ENCODE results near the gene NSRP1.

The NSRP1 gene

DNA sequence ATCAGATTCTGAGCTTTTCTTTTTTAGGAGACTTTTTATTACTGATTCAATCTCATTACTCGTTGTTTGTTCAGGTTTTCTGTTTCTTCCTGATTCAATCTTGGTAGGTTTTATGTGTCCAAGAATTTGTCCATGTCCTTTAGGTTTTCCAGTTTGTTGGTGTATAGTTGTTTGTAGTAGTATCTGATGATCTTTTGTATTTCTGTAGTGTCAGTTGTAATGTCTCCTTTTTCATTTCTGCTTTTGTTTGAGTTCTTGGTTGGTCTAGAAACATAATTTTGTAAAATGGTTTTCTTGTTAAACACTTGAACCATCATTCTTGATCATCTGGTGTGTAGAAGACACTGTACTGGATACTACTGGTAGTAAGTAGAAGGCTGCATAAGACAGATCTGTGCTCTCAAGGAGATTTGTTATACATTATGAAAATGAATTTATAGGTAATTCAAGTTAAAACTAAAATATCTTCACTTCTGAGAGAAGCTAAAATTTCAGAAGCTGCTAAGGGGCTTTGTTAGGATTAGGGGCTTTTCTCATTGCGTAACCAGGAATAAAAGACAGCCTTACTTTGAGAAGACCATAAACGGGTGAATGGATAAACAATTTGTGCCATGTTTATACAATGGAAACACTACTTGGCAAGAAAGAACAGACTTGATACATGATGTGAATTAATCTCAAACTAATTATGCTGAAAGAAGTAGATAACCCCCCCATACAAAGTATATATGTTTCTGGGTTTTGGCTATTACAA, 44.0 kb downstream of the NSRP1 start:
- H3K27ac ChIP-seq (ENCODE audit: low read length), result no peak overlapping the region
- peaks cover 0 to 26% of the 10 kb centered on the region in 2 donors for H3K36me3 ChIP-seq (ENCODE audit: control insufficient read depth in 1 of 2, insufficient read depth in 2 of 2, low read length in 2 of 2)
- H3K9me3 ChIP-seq (ENCODE audit: control insufficient read depth in 1 of 2, low read length in 2 of 2), result peaks cover 0 to 3% of the 10 kb centered on the region in 2 donors
- H3K27me3 ChIP-seq (ENCODE audit: low read depth, low read length), result no peaks in the 10 kb centered on the region
- no peak overlapping the region for H3K4me3 ChIP-seq (ENCODE audit: low read depth in 1 of 2, low read length in 2 of 2)
- peaks cover 0 to 10% of the 10 kb centered on the region in 2 donors for H3K4me1 ChIP-seq (ENCODE audit: control insufficient read depth in 1 of 2, insufficient read depth in 2 of 2, low read length in 2 of 2)

DNA sequence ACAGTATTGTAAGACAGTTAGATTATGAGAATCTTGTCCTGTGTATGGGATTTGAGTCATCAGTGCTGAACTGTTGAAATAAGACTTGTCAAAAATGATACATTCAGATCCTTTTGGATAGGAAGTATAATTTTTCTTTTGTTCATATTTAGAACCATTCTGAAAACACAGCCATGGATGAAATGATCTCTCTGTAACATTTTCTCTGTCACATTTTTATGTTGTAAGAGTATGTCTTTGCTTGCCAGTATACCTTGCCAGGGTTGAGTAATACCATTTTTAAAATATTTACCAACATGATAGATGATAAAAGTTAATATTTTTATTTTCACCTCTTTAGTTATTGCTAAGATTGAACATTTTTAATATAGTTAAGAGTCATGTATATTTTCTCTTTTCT, 45.0 kb downstream of the NSRP1 start:
- no peak overlapping the region for H3K27ac ChIP-seq (ENCODE audit: low read length)
- H3K9me3 ChIP-seq (ENCODE audit: control insufficient read depth in 1 of 2, low read length in 2 of 2), result peaks cover 0 to 3% of the 10 kb centered on the region in 2 donors
- H3K27me3 ChIP-seq (ENCODE audit: low read depth, low read length), result no peaks in the 10 kb centered on the region
- peaks cover 0 to 10% of the 10 kb centered on the region in 2 donors for H3K4me1 ChIP-seq (ENCODE audit: control insufficient read depth in 1 of 2, insufficient read depth in 2 of 2, low read length in 2 of 2)
- no peak overlapping the region for H3K4me3 ChIP-seq (ENCODE audit: low read depth in 1 of 2, low read length in 2 of 2)
- H3K36me3 ChIP-seq (ENCODE audit: control insufficient read depth in 1 of 2, insufficient read depth in 2 of 2, low read length in 2 of 2), result peaks cover 0 to 26% of the 10 kb centered on the region in 2 donors

DNA sequence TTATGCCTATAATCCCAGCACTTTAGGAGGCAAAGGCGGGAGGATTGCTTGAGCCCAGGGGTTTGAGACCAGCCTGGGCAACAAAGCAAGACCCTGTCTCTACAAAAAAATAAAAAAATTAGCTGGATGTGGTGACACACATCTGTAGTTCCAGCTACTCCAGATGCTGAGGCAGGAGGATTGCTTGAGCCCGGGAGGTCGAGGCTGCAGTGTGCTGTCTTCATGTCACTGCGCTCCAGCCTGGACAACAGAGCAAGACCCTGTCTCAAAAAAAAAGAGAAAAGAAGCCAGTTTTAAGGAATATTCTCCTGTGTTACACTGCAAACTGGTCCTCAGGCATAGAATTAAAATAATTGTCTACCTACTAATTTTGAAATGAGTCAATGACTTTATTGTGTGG, 47.9 kb downstream of the NSRP1 start:
- Histone ChIP-seq H3K27me3 (ENCODE audit: low read depth, low read length) (no peaks in the 10 kb centered on the region), H3K36me3 (ENCODE audit: control insufficient read depth in 1 of 2, insufficient read depth in 2 of 2, low read length in 2 of 2) (peaks cover 7 to 18% of the 10 kb centered on the region in 2 donors), H3K4me3 (ENCODE audit: low read depth in 1 of 2, low read length in 2 of 2) (no peak overlapping the region), H3K9me3 (ENCODE audit: control insufficient read depth in 1 of 2, low read length in 2 of 2) (no peaks in the 10 kb centered on the region), H3K4me1 (ENCODE audit: control insufficient read depth in 1 of 2, insufficient read depth in 2 of 2, low read length in 2 of 2) (peaks cover 0 to 10% of the 10 kb centered on the region in 2 donors), H3K27ac (ENCODE audit: low read length) (no peak overlapping the region)

DNA sequence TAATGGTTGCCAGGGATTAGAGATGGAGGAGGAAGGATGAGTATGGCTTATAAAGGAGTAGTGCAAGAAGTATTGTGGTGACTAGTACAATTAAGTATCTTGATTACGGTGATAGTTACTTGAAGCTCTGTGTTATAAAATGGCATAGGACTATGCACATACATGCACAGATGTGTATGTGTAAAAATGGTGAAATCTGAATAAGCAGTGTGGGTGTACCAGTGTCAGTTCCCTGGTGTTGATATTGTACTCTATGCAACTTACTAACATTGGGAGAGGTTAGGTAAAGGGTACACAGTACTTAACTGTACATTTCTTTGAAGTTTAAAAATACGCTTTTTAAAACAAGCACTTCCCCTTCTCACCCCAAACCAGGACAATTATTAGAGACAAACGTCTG, 48.5 kb downstream of the NSRP1 start:
- H3K27me3 ChIP-seq (ENCODE audit: low read depth, low read length), result no peaks in the 10 kb centered on the region
- H3K27ac ChIP-seq (ENCODE audit: low read length), result no peak overlapping the region
- H3K4me1 ChIP-seq (ENCODE audit: control insufficient read depth in 1 of 2, insufficient read depth in 2 of 2, low read length in 2 of 2), result peaks cover 0 to 10% of the 10 kb centered on the region in 2 donors
- H3K36me3 ChIP-seq (ENCODE audit: control insufficient read depth in 1 of 2, insufficient read depth in 2 of 2, low read length in 2 of 2), result peaks cover 7 to 13% of the 10 kb centered on the region in 2 donors
- no peaks in the 10 kb centered on the region for H3K9me3 ChIP-seq (ENCODE audit: control insufficient read depth in 1 of 2, low read length in 2 of 2)
- H3K4me3 ChIP-seq (ENCODE audit: low read depth in 1 of 2, low read length in 2 of 2), result no peak overlapping the region

DNA sequence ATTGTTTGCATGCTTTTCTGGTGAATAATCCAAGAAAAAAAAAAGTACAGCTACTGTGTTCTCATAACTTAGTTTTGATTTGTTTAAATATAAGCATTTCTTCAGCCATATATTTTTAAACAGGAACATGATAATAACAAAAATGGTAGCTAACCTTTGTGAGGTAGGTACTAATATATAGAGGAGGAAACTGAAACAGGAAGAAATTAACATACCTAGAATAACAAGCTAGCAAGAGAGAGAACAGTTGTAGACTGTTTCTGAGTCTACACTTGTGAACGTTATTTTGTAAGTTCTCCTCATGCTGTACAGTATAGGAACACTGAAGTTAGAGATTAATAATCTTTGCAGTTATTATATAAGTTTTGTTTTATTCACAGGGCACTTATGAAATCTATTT, 49.3 kb downstream of the NSRP1 start:
- Histone ChIP-seq H3K27ac (ENCODE audit: low read length) (no peak overlapping the region), H3K9me3 (ENCODE audit: control insufficient read depth in 1 of 2, low read length in 2 of 2) (no peaks in the 10 kb centered on the region), H3K27me3 (ENCODE audit: low read depth, low read length) (no peaks in the 10 kb centered on the region), H3K36me3 (ENCODE audit: control insufficient read depth in 1 of 2, insufficient read depth in 2 of 2, low read length in 2 of 2) (peaks cover 7 to 9% of the 10 kb centered on the region in 2 donors), H3K4me3 (ENCODE audit: low read depth in 1 of 2, low read length in 2 of 2) (no peak overlapping the region), H3K4me1 (ENCODE audit: control insufficient read depth in 1 of 2, insufficient read depth in 2 of 2, low read length in 2 of 2) (peaks cover 0 to 4% of the 10 kb centered on the region in 2 donors)

DNA sequence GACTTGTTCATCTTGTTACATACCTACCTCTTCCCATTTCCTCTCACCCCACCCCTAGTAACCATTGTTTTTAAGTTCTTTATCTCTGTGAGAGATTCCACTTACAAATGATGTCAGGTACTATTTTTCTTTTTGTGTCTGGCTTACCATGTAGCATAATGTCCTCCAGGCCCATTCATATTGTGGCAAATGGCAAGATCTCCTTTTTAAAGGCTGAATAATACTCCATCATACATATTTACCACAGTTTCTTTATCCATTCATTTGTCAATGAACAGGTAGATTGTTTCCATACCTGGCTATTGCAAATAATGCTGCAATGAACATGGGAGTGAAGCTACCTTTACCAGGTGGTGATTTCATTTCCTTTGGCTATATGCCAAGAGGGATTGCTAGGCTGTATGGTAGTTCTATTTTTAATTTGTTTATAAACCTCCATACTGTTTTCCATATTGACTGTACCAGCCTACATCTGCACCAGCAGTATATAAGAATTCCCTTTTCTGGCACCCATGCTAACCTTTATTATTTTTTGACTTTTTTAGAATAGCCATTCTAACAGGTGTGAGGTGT, 53.9 kb downstream of the NSRP1 start:
- Histone ChIP-seq H3K4me3 (ENCODE audit: low read depth in 1 of 2, low read length in 2 of 2) (no peak overlapping the region), H3K27me3 (ENCODE audit: low read depth, low read length) (no peaks in the 10 kb centered on the region), H3K36me3 (ENCODE audit: control insufficient read depth in 1 of 2, insufficient read depth in 2 of 2, low read length in 2 of 2) (peaks cover 11 to 18% of the 10 kb centered on the region in 2 donors), H3K27ac (ENCODE audit: low read length) (no peak overlapping the region), H3K9me3 (ENCODE audit: control insufficient read depth in 1 of 2, low read length in 2 of 2) (no peaks in the 10 kb centered on the region), H3K4me1 (ENCODE audit: control insufficient read depth in 1 of 2, insufficient read depth in 2 of 2, low read length in 2 of 2) (no peaks in the 10 kb centered on the region)

DNA sequence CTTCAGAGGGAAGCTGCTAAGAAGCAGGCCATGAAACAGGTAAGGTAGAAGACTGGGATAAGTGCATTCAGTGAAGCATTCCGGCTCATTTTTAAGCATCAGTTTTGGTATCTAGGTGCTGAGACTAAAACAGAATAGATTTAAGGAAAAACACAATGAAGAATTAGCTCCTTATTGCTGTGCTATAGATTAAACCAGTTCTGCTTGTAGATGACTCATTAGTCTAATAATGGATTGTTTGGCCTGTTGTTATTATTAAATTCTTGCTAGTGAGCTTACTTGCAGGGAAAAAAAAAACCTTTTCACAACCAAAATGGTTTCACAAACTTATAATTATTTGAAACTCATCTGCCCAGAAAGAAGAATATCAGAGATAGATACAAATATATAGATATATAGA, 55.9 kb downstream of the NSRP1 start:
- Histone ChIP-seq H3K36me3 (ENCODE audit: control insufficient read depth in 1 of 2, insufficient read depth in 2 of 2, low read length in 2 of 2) (peaks cover 11 to 24% of the 10 kb centered on the region in 2 donors), H3K4me3 (ENCODE audit: low read depth in 1 of 2, low read length in 2 of 2) (no peak overlapping the region), H3K27me3 (ENCODE audit: low read depth, low read length) (no peaks in the 10 kb centered on the region), H3K27ac (ENCODE audit: low read length) (no peak overlapping the region), H3K4me1 (ENCODE audit: control insufficient read depth in 1 of 2, insufficient read depth in 2 of 2, low read length in 2 of 2) (no peaks in the 10 kb centered on the region), H3K9me3 (ENCODE audit: control insufficient read depth in 1 of 2, low read length in 2 of 2) (no peaks in the 10 kb centered on the region)

DNA sequence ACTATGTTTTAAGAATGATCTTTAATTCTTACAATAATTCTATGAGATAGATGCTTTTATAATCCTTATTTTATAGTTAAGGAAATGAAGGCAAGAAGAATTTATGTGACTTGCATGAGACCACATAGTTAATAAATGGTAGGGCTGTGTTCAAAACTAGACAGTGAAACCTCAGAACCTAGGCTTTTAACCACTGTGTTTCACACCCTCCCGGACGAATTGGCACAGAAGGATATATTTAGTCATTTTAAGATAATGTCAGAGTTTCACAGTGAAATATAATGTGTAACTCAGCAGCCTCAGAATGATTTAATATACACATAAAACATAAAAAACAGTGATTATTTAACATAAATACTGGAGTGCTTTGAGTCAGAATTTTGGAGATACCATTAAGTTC, 57.0 kb downstream of the NSRP1 start:
- Histone ChIP-seq H3K9me3 (ENCODE audit: control insufficient read depth in 1 of 2, low read length in 2 of 2) (no peaks in the 10 kb centered on the region), H3K4me3 (ENCODE audit: low read depth in 1 of 2, low read length in 2 of 2) (no peak overlapping the region), H3K36me3 (ENCODE audit: control insufficient read depth in 1 of 2, insufficient read depth in 2 of 2, low read length in 2 of 2) (peaks cover 16 to 27% of the 10 kb centered on the region in 2 donors), H3K27ac (ENCODE audit: low read length) (no peak overlapping the region), H3K4me1 (ENCODE audit: control insufficient read depth in 1 of 2, insufficient read depth in 2 of 2, low read length in 2 of 2) (no peaks in the 10 kb centered on the region), H3K27me3 (ENCODE audit: low read depth, low read length) (no peaks in the 10 kb centered on the region)

DNA sequence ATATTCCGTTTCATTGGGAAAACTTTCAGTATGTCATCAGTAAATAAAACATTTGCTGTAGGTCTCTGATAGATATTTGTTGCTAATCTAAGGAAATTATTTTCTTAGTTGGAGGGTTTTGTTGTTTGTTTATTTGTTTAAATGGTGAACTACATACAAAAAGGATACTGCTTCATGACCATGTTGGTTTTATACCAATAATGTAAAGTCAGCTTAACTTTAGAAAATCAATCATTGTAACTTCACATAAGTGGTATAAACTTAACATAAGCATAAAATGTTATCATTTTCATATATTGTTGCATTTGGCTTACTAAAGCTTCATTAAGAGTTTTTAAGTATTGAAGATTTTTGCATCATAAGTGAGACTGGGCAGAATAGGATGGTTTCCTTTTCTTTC, 57.9 kb downstream of the NSRP1 start:
- Histone ChIP-seq H3K36me3 (ENCODE audit: control insufficient read depth in 1 of 2, insufficient read depth in 2 of 2, low read length in 2 of 2) (peaks cover 15 to 32% of the 10 kb centered on the region in 2 donors), H3K27me3 (ENCODE audit: low read depth, low read length) (no peaks in the 10 kb centered on the region), H3K4me1 (ENCODE audit: control insufficient read depth in 1 of 2, insufficient read depth in 2 of 2, low read length in 2 of 2) (no peaks in the 10 kb centered on the region)

DNA sequence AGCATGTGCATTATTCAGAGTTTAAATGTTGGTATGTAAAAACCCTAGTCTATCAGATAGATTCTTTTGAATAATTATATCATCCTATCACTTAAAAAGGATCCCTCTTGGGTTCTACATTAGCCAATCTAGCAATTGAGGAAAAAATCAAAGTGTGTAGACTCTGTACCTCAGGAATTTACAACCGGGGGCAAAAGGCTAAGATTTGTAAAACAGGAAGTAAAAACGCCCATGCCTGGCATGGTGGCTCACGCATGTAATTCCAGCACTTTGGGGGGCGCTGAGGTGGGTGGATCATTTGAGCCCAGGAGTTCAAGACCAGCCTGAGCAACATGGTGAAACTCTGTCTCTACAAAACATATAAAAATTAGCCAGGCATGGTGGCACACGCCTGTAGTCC, 60.2 kb downstream of the NSRP1 start:
- no peaks in the 10 kb centered on the region for H3K9me3 ChIP-seq (ENCODE audit: control insufficient read depth in 1 of 2, low read length in 2 of 2)
- H3K4me1 ChIP-seq (ENCODE audit: control insufficient read depth in 1 of 2, insufficient read depth in 2 of 2, low read length in 2 of 2), result no peaks in the 10 kb centered on the region
- H3K4me3 ChIP-seq (ENCODE audit: low read depth in 1 of 2, low read length in 2 of 2), result no peak overlapping the region
- no peaks in the 10 kb centered on the region for H3K27me3 ChIP-seq (ENCODE audit: low read depth, low read length)
- peaks cover 23 to 52% of the 10 kb centered on the region in 2 donors for H3K36me3 ChIP-seq (ENCODE audit: control insufficient read depth in 1 of 2, insufficient read depth in 2 of 2, low read length in 2 of 2)
- no peak overlapping the region for H3K27ac ChIP-seq (ENCODE audit: low read length)

More for the DNA sequence above, 57.9 kb downstream of the NSRP1 start:
- Histone ChIP-seq H3K4me3 (ENCODE audit: low read depth in 1 of 2, low read length in 2 of 2) (no peak overlapping the region), H3K27ac (ENCODE audit: low read length) (no peak overlapping the region), H3K9me3 (ENCODE audit: control insufficient read depth in 1 of 2, low read length in 2 of 2) (no peaks in the 10 kb centered on the region)

DNA sequence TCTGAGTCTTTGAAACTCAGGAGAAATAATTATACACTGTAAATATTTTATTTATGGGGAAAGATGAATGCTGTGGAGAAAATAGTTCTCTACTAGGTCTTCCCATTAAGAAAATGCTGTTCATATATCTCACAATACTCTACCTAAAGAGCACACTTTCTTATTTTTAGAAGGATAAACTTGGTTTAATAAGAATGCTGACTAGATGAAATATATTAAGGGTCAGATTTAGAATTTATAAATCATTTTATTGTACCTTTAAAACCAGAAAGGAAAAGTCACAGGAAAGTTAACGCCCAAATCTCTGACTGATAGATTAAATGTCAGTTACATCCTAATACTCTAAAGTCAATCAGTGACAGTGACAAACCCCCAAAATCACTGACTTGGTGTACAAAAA, 70.1 kb downstream of the NSRP1 start:
- Histone ChIP-seq H3K27ac (ENCODE audit: low read length) (no peak overlapping the region), H3K4me3 (ENCODE audit: low read depth in 1 of 2, low read length in 2 of 2) (no peak overlapping the region), H3K9me3 (ENCODE audit: control insufficient read depth in 1 of 2, low read length in 2 of 2) (no peaks in the 10 kb centered on the region), H3K4me1 (ENCODE audit: control insufficient read depth in 1 of 2, insufficient read depth in 2 of 2, low read length in 2 of 2) (no peaks in the 10 kb centered on the region), H3K27me3 (ENCODE audit: low read depth, low read length) (no peaks in the 10 kb centered on the region), H3K36me3 (ENCODE audit: control insufficient read depth in 1 of 2, insufficient read depth in 2 of 2, low read length in 2 of 2) (peaks cover 26 to 33% of the 10 kb centered on the region in 2 donors)
